GM12864 (cell line): Measurements from ENCODE around the gene ADM5.
A peak's percentile ranks its signal among the peaks of the same experiment; 100 is the strongest.

Source experiments
- DNase-seq: peaks from one replicate; pipeline ENCODE4 v3.0.0-alpha.2; 2011; ENCODE audit warnings: low read depth
- H3K4me3 ChIP-seq: 2 replicates; pipeline ENCODE4 v1.5.1; 2011; ENCODE audit warnings: mild to moderate bottlenecking, low read depth, low read length, control low read depth
- CTCF ChIP-seq: IDR thresholded peaks from 2 replicates; pipeline ENCODE4 v1.5.1; 2011; ENCODE audit warnings: low read depth, mild to moderate bottlenecking, moderate library complexity, low read length, control low read depth, inconsistent platforms; ENCODE audit errors: missing control alignments

ADM5 gene

GRCh38 chr19:49660338-49660961 is 28.9 kb upstream of the ADM5 start:
- TF ChIP-seq CTCF = no peak
- no peak for DNase-seq
- H3K4me3 ChIP-seq = no peak overlapping the region

GRCh38 chr19:49662011-49662410 is 27.4 kb upstream of the ADM5 start:
- no peak for DNase-seq
- TF ChIP-seq CTCF = no peak
- H3K4me3 ChIP-seq = no peak overlapping the region

- H3K4me3 ChIP-seq = no peak overlapping the region; the same call in 1 of the 2 replicates
- DNase-seq = no peak
Measured at GRCh38 chr19:49663224-49663623, 26.2 kb upstream of the ADM5 start.

GRCh38 chr19:49664171-49665035 is 25.0 kb upstream of the ADM5 start:
- DNase-seq = no peak
- no peak for TF ChIP-seq CTCF

More at GRCh38 chr19:49663224-49663623, 26.2 kb upstream of the ADM5 start:
- TF ChIP-seq CTCF = no peak

GRCh38 chr19:49665036-49665350 is 24.4 kb upstream of the ADM5 start:
- no peak for TF ChIP-seq CTCF
- no peak for DNase-seq
- peak overlapping the region; percentile 94 for H3K4me3 ChIP-seq

More at GRCh38 chr19:49664171-49665035, 25.0 kb upstream of the ADM5 start:
- H3K4me3 ChIP-seq = peak overlapping the region; percentile 94

GRCh38 chr19:49665351-49666119 is 23.9 kb upstream of the ADM5 start, which contains the start of the genes BCL2L12 and IRF3:
Gene BCL2L12, plus strand, starts transcription at chr19:49665933. Its CDS starts 760 bp downstream, at chr19:49666693.
Gene IRF3, minus strand, starts transcription at chr19:49665857. Its CDS starts 1,019 bp downstream, at chr19:49664838.
- peak; percentile 88 for DNase-seq
- peak within 1 kb of the TSS; percentile 94 for H3K4me3 ChIP-seq
- no peak for TF ChIP-seq CTCF
